ENCODE measurements around the gene NCDN. TPM values are rescaled to one million over a fixed set of nuclear protein-coding genes. Genes with fewer than 3 reads are reported as not detected.

The NCDN gene
- total and polyA plus RNA-seq, 4 donors: 8.8 to 31.5 (median 14.6) TPM

GRCh38 chr1:35588197-35588910 is 30.8 kb downstream of the NCDN start:
- ATAC-seq (ENCODE audit: insufficient read depth, low FRiP score) (no peak), DNase-seq (no peak)
- H3K27me3 ChIP-seq (ENCODE audit: control insufficient read depth in 3 of 3, insufficient read depth in 3 of 3, low read length in 2 of 3): no peaks in the 10 kb centered on the region
- no peak overlapping the region for H3K27ac ChIP-seq (ENCODE audit: low read depth in 1 of 2, low read length in 1 of 2)
- H3K9me3 ChIP-seq (ENCODE audit: control insufficient read depth in 4 of 4, insufficient read depth in 3 of 4, low read length in 3 of 4): no peaks in the 10 kb centered on the region
- no peak for TF ChIP-seq CTCF (IDR thresholded peaks at IDR 0.05; ENCODE audit: control extremely low read depth, extremely low read depth)
- H3K36me3 ChIP-seq (ENCODE audit: control insufficient read depth in 4 of 4, insufficient read depth in 4 of 4, low read length in 4 of 4): peaks cover 0 to 5% (median 1%) of the 10 kb centered on the region in 4 donors
- peaks cover 0 to 4% (median 0%) of the 10 kb centered on the region in 5 donors for H3K4me1 ChIP-seq (ENCODE audit: control insufficient read depth in 5 of 5, insufficient read depth in 5 of 5, low read length in 5 of 5)
- 86 to 88% methylated on average over 21 of the region's 21 CpGs for WGBS, 2 donors
- no peak overlapping the region for H3K9ac ChIP-seq (ENCODE audit: insufficient read depth in 1 of 2, low read length in 2 of 2)
- no peak overlapping the region for H3K4me3 ChIP-seq

GRCh38 chr1:35589516-35590427 is 32.2 kb downstream of the NCDN start:
- Histone ChIP-seq H3K4me1 (ENCODE audit: control insufficient read depth in 5 of 5, insufficient read depth in 5 of 5, low read length in 5 of 5) (peaks cover 0 to 7% (median 0%) of the 10 kb centered on the region in 5 donors), H3K4me3 (no peak overlapping the region), H3K9me3 (ENCODE audit: control insufficient read depth in 4 of 4, insufficient read depth in 3 of 4, low read length in 3 of 4) (no peaks in the 10 kb centered on the region), H3K27ac (ENCODE audit: low read depth in 1 of 2, low read length in 1 of 2) (no peak overlapping the region), H3K36me3 (ENCODE audit: control insufficient read depth in 4 of 4, insufficient read depth in 4 of 4, low read length in 4 of 4) (peaks cover 0 to 4% (median 1%) of the 10 kb centered on the region in 4 donors), H3K27me3 (ENCODE audit: control insufficient read depth in 3 of 3, insufficient read depth in 3 of 3, low read length in 2 of 3) (no peaks in the 10 kb centered on the region), H3K9ac (ENCODE audit: insufficient read depth in 1 of 2, low read length in 2 of 2) (no peak overlapping the region)
- DNase-seq (no peak), ATAC-seq (ENCODE audit: insufficient read depth, low FRiP score) (no peak)
- 94 to 97% methylated on average over 15 of the region's 15 CpGs for WGBS, 2 donors
- no peak for TF ChIP-seq CTCF (IDR thresholded peaks at IDR 0.05; ENCODE audit: control extremely low read depth, extremely low read depth)

- no peak overlapping the region for H3K4me3 ChIP-seq
- TF ChIP-seq CTCF (IDR thresholded peaks at IDR 0.05; ENCODE audit: control extremely low read depth, extremely low read depth): no peak
- no peaks in the 10 kb centered on the region for H3K27me3 ChIP-seq (ENCODE audit: control insufficient read depth in 3 of 3, insufficient read depth in 3 of 3, low read length in 2 of 3)
- H3K36me3 ChIP-seq (ENCODE audit: control insufficient read depth in 4 of 4, insufficient read depth in 4 of 4, low read length in 4 of 4): peaks cover 0 to 6% (median 1%) of the 10 kb centered on the region in 4 donors
- ATAC-seq (ENCODE audit: insufficient read depth, low FRiP score) (no peak), DNase-seq (no peak)
- H3K9ac ChIP-seq (ENCODE audit: insufficient read depth in 1 of 2, low read length in 2 of 2): no peak overlapping the region
- H3K27ac ChIP-seq (ENCODE audit: low read depth in 1 of 2, low read length in 1 of 2): no peak overlapping the region
- WGBS, 2 donors: 93 to 95% methylated on average over 25 of the region's 25 CpGs
- peaks cover 0 to 7% (median 0%) of the 10 kb centered on the region in 5 donors for H3K4me1 ChIP-seq (ENCODE audit: control insufficient read depth in 5 of 5, insufficient read depth in 5 of 5, low read length in 5 of 5)
- no peaks in the 10 kb centered on the region for H3K9me3 ChIP-seq (ENCODE audit: control insufficient read depth in 4 of 4, insufficient read depth in 3 of 4, low read length in 3 of 4)
Measured at GRCh38 chr1:35590476-35591040, 33.0 kb downstream of the NCDN start.

All from lung (tissue), 12 donors.